22Rv1 (cell line): ENCODE measurements around the gene ACD.

Experiments
- ZFX ChIP-seq: fragments of 450-650 bp; IDR thresholded peaks from 2 replicates; pipeline ENCODE4 v1.6.1; 2017; ENCODE audit warnings: antibody characterized with exemption, borderline replicate concordance
- TF ChIP-seq, protein P1 (sequence below): fragments of 450-650 bp; IDR thresholded peaks from 2 replicates; pipeline ENCODE4 v1.5.1; 2017; ENCODE audit warnings: mild to moderate bottlenecking

DNA sequence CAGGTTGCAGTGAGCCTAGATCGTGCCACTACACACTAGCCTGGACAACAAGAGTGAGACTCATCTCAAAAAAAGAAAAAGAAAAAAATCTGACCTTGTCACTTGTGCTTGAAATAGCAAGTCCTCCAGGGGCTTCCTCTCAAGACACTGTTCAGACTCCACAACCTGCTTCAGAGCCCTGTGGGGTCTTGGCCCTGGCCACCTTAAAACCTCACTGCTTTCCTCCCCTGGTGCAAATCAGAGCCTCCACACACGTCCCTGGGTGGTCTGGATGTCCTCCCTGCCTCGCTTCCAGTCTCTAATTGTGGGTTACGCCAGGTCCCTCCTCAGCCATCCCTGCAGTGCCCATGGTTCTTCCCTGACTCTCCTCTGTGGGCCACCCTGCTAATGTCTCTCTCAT is 4.7 kb downstream of the ACD start:
- TF ChIP-seq, protein P1, sequence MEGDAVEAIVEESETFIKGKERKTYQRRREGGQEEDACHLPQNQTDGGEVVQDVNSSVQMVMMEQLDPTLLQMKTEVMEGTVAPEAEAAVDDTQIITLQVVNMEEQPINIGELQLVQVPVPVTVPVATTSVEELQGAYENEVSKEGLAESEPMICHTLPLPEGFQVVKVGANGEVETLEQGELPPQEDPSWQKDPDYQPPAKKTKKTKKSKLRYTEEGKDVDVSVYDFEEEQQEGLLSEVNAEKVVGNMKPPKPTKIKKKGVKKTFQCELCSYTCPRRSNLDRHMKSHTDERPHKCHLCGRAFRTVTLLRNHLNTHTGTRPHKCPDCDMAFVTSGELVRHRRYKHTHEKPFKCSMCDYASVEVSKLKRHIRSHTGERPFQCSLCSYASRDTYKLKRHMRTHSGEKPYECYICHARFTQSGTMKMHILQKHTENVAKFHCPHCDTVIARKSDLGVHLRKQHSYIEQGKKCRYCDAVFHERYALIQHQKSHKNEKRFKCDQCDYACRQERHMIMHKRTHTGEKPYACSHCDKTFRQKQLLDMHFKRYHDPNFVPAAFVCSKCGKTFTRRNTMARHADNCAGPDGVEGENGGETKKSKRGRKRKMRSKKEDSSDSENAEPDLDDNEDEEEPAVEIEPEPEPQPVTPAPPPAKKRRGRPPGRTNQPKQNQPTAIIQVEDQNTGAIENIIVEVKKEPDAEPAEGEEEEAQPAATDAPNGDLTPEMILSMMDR: no peak
- TF ChIP-seq ZFX: no peak
